Activated T-helper 1 cell treated with anti-CD3 and anti-CD28 coated beads, Interleukin-2, amount 50 U/mL, for 16 hours (primary cell): Measurements from ENCODE around the gene SPON2.

Source experiments
- DNase-seq, 2 donors: peaks; one replicate each; pipeline ENCODE4 v3.0.0-alpha.2; 2020; ENCODE audit warnings: low read depth in 1 of 2, low spot score in 1 of 2

The SPON2 gene

DNA sequence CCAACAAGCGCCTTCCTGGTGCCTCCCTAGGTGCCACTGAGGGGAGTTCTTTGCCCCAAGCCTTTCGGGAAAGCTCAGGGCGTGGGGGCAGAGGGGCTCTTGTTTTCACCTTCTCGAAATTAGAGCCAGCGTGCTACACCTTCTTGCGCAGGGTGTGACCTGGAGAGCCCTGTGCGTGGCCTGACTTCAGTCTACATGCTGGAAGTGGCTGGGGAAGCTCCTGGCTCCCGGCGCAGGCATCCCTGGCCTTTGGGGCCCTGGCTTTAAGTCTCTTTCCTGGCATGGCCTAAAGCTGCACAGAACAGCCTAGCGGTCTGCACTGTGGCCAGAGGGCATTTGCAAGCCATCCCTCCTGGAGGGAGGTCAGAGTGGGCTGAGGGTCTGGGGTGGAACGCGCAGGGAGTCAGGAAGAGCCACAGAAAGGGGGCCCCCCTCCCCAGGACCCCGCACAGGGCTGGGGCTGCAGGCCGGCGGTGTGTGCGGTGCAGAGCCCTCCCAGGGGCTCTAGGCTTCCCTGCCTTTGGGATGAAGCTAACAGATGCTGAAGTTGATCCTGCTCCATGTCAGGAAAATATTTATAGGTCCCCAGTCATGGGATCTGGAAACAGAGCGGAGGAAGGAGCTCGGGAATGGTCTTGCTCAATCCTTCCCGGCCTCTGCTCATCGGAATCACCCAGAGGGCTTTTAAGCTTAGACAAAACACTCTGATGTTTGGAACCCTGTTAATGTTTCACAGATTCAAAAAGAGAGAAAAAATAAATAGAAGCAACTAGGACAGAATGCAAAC is 781 bp upstream of the SPON2 start:
- DNase-seq, result no peak

DNA sequence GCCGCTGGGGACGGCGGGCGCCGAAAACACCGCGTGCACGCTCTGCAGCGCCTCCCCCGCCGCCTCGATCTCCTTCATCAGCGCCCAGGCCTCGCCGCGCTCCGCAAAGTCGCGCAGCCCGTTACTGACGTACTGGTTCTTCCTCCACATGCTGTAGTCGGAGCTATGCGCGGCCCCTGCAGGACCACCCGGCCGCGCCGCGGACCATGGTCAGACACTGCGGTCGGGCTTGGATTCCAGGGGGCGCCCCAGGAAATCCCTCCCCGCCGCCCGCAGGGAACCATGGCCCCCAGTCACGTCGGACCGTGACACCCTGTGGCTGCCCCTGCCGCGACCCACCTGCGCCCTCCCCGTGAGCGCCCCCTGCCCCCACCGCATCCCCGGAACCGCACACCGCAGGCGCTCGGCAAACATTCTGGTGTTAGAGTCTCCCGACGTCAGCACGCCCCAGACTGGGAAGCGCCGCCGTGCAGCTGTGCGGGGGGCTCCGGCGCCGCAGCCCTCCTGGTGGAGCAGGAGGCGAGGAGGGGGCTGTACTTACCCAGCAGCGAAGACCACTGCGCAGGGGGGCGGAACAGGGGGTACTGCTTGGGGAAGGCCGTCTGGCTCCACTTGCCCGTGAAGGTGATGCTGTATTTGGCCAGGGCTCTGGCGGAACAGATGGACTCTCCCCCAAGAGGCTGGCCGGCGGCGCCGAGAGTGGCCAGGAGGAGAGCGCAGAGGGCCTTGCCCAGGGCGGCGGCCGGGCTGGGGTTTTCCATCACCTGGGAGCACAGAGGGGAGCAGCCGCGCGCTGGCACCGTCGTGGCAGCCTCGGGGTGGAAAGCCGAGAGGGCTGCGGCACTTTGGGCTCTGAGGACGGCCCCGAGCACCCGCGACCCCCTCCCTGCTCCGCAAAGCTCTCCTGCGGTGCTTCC is 814 bp downstream of the SPON2 start:
- DNase-seq, result peak in 1 of 2 donors; percentile 34

DNA sequence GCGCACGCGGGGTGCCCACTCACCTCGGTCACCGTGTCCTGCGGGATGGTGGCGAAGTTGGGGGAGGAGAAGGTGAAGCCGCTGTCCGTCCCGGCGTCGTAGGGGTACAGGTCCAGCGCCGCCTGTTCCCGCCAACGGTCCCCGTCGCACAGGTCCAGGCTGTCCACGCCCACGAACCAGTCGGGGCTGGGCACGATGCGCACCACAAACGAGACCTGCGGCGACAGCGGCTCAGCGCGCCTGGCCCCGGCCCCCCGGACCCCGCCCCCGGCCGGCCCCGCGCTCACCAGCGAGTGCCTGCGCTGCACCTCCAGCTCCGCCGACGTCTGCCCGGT is 1.4 kb downstream of the SPON2 start:
- DNase-seq, result no peak

DNA sequence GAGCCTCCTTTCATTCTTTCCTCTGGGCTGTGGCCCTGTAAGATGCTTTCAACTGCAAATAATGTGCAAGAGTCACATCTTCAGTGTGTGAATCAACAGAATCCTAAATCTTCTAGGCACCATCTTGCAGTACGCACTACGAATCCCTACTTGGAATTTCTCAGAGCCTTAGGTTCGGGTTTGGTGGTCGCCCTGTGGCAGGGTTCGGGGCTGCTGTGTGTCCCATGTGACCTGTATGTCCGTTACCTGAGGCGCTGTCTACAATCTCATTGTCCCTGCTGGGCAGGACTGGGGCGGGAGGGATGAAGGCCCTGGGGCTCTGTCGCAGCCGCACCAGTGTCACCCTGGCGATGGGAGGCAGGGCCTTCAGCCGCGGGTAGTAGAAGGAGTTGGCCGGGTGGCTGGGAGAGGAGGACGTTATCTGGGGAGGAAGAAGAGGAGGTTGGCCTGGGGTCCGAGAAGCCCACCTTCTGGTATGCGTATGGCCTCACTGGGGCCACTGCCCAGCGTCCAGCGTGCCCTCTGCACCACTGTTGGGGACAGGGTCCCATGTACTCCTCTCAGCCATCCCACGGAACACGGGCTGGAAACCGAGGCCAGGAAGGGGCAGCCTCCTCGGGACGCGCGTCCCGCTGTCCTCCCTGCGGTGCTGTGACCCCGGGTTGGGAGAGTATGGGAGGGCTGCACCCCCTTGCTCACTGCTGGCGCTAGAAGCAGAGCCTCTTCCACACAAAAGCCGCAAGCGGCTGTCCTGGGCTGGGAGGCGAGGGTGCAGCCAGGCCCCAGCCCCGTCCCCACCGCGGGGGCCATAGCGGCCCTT is 2.0 kb downstream of the SPON2 start:
- DNase-seq, result no peak

DNA sequence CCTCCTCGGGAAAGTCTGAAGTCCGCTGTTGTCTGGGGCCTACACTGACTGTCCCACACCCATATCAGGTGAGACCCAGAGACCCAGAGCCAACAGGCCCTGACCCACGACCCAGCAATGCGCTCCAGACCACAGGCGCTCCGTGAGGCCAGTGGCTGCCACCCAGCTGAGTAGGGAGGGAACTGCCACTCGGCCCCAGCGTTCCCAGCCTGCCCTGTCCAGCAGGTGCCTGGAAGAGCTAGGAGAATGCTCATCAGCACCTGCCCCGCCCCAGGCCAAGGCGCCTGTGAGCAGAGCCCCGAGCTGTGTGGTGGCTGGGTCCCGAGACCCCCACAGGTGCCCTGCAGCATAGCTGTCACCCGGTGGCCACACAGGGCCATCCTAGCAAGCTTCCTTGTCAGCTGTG is 2.7 kb downstream of the SPON2 start:
- no peak for DNase-seq

DNA sequence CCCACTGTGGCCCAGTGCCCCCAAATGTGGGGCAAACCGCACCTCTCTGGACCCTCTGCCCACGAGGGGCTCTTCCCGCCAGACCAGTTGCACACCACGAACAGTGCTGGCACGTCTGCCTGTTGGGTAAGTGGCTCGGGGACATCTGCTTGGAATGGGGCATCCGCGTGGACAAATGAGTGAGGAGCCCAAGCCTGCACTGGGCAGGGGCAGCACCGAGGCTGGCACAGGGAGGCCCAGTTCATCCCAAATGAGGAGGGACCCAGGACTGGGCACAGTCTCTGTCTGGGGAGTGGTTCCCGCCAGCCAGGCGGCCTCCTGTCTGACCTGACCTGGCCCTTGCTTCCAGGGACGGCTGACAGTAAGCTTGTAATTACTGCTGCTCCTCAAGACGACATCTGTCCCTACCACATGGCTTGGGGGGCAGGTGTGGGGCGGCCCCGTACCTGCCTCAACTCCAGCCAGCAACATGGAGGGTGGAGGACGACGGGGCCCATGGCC is 3.2 kb downstream of the SPON2 start:
- DNase-seq, result no peak

DNA sequence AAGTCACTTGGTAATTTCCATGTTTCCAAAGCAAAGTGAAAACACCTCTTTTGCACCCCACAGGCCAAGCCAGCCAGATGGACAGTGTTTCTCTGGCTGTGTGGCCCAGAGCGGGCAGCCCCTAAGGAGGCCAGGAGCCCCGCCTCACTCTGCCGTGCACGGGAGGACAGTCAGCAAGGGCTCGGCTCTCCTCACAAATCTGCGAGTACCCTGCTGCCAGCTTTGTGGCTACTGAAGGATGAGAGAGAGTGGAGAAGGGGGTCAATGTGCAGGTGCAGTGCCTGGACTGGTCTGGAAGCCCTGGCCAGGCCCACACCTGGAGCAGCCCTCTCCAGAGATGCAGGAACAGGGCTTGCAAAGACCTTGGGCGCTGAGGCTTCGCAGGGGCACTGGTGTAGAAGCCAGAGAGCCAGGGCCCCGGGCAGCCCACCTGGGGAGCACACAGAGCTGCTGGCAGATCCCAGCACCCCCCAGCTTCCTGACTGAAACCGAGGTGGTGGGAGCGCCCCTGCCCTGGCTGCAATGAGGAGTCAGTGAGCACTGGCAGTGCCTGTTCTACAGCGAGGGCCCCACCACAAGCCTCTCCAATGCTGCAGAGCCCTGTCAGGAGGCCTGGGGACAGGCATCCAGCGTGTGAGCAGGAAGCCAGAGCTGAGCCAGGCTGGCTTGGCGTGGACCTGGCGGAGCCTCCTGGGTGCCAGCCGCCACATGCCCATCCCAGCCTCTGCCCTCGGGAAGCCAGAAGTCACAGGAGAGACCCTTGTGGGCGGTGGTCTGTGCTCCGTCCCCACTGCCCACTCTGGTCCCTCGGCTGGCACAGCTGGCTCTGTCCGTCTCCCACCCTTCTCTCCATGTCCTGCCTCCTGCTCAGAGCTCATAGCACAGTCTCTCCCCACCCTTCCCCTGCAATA is 3.9 kb downstream of the SPON2 start:
- DNase-seq, result no peak

DNA sequence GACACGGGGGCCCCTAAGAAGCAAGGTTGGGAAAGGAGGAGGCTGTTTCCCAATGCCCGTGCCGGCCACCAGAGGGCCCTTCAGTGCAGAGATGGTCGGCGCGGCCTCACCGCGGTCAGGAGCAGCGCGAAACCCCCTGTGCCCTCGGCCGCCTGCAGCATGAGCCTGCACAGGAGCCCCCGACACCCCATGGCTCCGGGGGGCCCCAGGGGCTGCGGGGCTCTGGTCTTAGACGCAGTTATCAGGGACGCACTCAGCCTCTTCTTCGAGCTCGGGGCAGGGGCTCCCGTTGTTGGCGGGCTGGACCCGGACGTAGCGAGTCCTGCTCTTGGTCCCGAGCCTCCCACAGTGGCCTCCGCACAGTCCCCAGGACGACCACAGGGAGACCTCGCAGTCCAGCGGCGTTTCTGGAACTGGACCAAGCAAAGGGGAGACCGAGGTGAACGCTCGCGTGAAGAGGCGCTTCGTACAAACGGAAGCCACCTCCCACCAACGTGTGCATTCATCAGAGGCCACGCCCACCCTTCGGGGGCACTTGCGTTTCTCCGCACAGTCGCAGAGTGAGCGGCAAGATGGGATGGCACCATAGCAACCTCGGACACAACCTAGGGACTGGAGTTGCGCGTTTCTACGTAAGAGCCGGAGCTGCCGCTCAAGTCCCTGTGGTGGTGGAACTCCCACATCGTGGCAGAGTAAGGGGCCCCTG is 5.0 kb downstream of the SPON2 start:
- peak; percentile 65 to 71 for DNase-seq

DNA sequence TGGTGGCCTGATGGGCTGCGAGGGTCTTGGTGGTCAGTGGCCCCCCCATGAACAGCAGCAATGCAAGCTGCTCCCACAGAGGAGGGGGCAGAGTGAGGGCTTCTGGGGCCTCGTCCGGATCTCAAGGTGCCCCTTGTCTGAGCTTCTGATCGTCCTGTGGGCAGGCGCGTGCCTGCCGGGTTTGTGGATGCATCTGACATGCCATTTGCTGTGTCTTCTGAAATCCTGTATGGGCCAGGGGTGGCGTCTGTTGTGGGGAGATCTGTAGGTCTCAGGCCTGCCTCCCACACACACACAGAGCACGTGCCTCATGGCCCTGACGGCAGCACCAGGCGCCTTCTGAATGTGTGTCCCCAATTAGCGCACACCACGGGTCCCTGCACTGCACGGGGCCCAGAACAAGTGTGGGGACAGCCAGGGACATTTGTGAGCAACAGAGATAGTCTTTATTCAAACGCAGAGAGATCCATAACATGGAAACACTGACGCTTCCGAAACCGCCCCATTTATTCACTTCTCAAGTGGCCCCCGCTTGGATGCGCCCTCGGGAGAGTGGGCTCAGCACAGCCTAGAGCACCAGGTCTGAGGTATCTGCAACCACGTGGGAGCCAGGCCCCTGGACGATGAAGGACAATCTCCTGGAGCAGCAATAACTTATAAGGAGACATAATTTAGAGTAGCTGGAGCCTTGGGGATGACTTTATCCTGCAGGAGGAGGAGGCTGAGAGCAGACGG is 5.7 kb downstream of the SPON2 start:
- DNase-seq, result no peak

DNA sequence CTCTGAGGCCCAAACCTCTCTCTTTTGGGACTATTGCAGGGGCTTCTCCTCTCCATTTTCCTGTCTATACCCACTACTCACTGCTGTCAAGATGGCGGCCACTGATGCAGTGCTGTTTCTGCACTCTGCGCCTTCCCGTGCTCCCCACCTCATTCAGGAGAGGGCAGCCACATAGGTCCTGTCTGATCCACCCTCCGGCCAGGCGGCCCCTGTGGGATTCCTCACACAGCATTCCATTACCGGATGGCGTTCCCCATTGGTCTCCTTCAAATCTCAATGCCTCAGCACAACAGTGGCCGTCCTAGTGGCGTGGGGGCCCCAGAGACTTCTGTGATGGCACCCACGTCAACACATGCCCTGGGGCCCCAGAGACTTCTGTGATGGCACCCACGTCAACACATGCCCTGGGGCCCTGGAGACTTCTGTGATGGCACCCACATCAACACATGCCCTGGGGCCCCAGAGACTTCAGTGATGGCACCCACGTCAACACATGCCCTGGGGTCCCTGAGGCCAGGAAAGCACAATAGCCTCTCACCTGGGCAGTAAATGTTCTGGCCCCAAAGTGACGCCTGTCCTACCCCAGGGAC is 7.3 kb downstream of the SPON2 start:
- no peak for DNase-seq

DNA sequence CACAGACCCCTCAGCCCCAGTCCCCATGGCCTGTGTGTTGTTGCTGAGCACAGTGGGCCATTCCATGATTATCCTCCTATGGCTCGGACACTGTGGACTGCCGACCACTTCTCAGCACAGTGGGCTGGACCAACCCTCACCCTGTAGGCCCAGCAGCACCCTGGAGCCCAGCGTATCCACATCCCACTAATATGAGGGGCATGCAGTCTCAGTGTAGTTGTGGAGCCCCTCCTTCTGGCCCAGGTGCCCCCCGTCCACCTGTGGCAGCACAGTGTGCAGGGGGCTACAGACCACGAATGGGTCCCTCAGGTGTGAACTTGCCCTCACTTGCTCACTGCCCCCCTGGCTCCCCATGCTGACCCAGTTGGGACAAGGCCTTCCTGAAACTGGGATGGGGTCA is 7.9 kb downstream of the SPON2 start:
- no peak for DNase-seq

DNA sequence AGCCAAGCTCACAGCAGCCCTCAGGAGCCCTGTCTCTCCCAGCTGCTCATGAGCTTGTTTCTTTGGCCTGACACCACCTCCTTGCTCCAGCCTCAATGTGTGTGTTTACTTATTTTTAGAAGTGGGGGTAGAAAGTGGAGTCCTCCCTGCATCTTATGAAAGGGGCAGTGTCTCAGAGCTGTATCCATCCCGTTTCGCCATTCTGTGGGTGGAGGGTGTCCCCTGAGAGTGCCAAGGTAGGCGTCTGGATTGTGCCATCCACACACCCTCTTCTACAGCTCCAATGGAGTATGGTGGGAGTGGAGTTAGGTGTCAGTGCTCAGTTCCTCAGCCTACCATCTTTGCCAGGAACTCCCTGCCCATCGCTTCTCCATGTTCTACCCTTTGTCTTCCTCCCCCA is 8.3 kb downstream of the SPON2 start:
- DNase-seq, result no peak

DNA sequence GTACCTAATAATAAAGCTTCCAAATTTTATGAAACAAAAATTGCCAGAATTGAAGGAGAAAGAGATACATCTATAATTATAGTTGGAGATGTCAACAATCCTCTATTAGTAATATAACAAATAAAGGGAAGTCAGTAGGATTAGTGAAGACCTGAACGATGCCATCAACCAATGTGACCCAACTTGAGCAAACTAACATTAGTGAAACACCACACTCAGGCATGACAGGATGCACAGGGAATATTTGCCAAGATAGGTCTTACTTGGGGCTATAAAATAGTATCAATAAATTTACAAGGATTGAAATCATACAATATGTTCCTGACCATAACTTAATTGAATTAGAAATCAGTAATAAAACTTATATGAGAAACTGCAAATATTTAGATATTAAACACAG is 12.0 kb downstream of the SPON2 start:
- no peak for DNase-seq

DNA sequence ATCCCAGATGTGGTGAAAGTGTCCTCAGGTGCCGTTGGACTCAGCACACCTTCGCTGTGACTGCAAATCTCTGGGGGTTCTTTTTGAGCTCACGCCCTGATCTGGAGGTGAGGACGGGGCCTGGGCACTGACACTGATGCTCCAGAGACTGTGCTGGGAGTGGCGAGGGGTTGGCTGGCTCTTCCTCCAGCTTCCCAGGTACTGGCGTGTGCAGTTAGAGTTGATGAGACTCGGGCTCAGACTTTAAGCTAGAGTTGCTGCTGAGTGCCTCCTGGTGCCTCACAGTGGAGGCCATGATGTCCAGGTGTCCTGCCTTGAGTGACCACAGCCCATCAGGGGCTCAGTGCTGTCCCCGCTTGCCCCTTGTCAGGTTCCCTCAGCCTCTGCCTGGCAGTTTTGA is 16.3 kb downstream of the SPON2 start:
- no peak for DNase-seq

DNA sequence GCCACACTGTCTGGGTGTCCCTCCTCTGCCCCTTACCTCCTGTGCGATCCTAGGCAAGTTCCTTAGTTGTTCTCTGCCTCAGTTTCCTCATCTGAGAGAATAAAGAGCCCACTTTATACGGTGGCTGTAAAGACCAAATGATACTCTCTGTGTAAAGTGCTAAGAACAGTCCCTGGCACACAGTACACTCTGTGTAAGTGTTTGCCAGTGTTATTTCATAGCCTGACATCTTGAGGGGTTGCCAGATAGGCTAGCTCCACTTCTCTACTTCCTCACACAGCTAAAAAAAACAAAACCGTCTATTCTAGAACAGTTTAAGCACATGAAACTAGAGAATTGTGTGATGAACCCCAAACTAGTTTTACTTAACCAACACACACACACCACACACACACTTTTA is 17.1 kb downstream of the SPON2 start:
- DNase-seq, result no peak

DNA sequence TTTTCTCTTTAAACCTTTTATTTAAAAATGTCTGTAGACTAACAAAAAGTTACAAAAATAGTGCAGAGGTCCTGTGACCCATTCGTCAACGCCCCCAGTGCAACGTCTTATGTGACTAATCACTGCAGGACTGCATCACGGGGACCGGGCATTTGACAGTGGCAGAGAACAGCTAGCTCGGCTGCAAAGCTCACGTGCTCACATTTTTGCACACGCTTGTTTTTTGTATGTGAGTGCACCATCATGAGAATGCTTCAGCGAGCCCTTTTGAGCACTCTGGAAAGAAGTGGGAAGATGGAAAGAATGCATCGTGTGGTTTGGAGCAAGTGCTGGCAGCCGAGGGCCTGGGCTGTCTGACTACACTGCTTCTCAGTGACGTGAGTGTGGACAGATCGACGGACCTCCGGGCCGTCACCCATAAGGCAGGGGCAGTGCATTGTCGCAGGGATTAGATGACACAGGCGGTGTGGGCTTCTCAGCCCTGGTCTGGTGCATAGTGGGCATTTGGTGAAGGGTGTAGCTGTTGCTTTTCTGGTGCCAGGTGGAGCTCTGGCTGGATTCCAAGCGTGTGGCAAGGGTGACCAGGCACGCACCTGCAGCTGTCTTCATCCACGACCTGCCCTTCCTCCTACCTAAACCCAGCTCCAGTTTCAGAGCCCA is 17.7 kb downstream of the SPON2 start:
- no peak for DNase-seq

DNA sequence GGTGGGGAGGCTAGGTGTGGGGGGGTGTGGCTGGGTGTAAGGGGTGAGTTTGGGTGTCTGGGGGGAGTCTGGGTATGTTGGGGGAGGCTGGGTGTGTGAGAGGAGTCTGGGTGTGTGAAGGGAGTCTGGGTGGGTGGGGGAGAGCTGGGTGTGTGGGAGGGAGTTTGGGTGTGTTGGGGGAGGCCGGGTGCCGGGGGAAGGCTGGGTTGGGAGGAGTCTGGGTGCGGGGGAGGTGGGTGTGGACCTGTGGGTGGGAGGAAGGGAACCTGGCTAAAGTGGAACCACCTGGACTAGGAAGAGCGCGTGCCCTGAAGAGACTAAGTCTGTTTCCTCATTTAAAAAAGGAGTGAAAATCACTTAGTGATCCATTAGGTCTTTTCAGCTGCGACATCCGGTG is 18.3 kb downstream of the SPON2 start:
- no peak for DNase-seq

DNA sequence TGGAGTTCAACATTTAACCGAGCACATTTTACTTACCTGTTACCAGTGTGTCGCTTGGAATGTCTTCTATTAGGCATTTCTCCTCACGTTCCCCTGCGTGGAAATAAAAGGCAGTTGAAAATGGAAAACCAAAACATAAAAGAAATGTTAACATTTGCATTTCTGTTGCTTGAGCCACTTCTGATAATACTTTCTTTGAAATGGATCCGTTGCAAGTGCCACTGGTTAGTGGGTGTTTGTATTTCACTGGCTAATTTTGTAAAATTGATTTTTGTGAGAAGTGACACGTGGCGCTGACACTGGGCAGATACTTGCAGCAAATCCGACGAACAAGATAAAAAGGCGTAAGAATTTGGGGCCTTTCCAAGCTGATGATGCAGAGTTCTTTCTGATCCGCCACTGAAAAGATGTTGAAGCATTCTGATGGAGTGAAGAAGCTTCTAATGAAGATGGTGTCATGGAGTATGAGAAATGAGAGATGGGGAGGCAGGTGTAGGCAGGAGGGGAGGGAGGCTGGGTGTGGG is 18.8 kb downstream of the SPON2 start:
- DNase-seq, result no peak
